GM19351 (cell line): ENCODE results near the gene SERPINA9.
"Not testable (repeated sequence)": the region's sequence is repeated elsewhere in the genome, so short reads cannot be mapped to it uniquely, and the experiment has no call there.

Source experiments
- ATAC-seq: cut with Tn5 transposase; IDR thresholded peaks from one replicate; pipeline ENCODE4 v1.9.1; 2021; ENCODE audit warnings: mild to moderate bottlenecking, moderate library complexity; ENCODE audit not compliant: unreplicated experiment

The SERPINA9 gene

GRCh38 chr14:94427016-94427613, 48.9 kb downstream of the SERPINA9 start:
- ATAC-seq, result no peak

GRCh38 chr14:94426526-94426925, 49.5 kb downstream of the SERPINA9 start:
- no peak for ATAC-seq

- no peak for ATAC-seq
Measured at GRCh38 chr14:94424371-94424770, 51.6 kb downstream of the SERPINA9 start.

- ATAC-seq, result peak; percentile 62
Measured at GRCh38 chr14:94423453-94424056, 52.4 kb downstream of the SERPINA9 start.

GRCh38 chr14:94421316-94421715, 54.7 kb downstream of the SERPINA9 start:
- ATAC-seq, result no peak

GRCh38 chr14:94417497-94418205, 58.3 kb downstream of the SERPINA9 start:
- ATAC-seq, result not testable (repeated sequence)
